GM12878 (cell line): ENCODE data around the gene OR10H4. TPM values are rescaled to one million over a fixed set of nuclear protein-coding genes. Genes with fewer than 3 reads are reported as not detected.
"Not testable (repeated sequence)": the region's sequence is repeated elsewhere in the genome, so short reads cannot be mapped to it uniquely, and the experiment has no call there.

Experiments
- ATAC-seq: fragments of 200-7000 bp; cut with Tn5 transposase; 3 replicates; pipeline ENCODE4 v1.9.1; 2020; ENCODE audit warnings: mild to moderate bottlenecking, moderate library complexity
- BruUV-seq: library from RNA; stranded (reverse); fragments of 400-500 nt; replicated peaks from 2 replicates; lab custom pipeline; 2021; lab: Mats Ljungman, UMichigan
- CTCF ChIA-PET: fragments of 300-600 bp; sonication (Branson Sonifier 250); formaldehyde crosslinking; extraction: SDS; loops from one replicate; lab custom pipeline; 2021; ENCODE audit warnings: inconsistent platforms; lab: Yijun Ruan, JAX
- POLR2A ChIA-PET: fragments of 350-600 bp; formaldehyde crosslinking; extraction: SDS; loops from one replicate; lab custom pipeline; 2021; ENCODE audit warnings: inconsistent platforms; lab: Charles Lee
- RAD21 ChIA-PET: fragments of 300-600 bp; sonication (Branson Sonifier 250); formaldehyde crosslinking; loops from one replicate; lab custom pipeline; 2023; ENCODE audit warnings: antibody characterized with exemption; ENCODE audit not compliant: unreplicated experiment; lab: Charles Lee
- SMC1A ChIA-PET: fragments of 300-600 bp; sonication (Branson Sonifier 250); formaldehyde crosslinking; loops from one replicate; lab custom pipeline; 2023; ENCODE audit not compliant: unreplicated experiment, uncharacterized antibody; lab: Charles Lee
- DNase-seq: peaks from one replicate; pipeline ENCODE4 v3.0.0-alpha.2; 2011; ENCODE audit warnings: low read depth, low spot score
- FAIRE-seq: peaks from 3 replicates; lab custom pipeline; 2011; peaks lifted over from hg19 to GRCh38; lab: Jason Lieb, UNC
- H2AFZ ChIP-seq: 2 replicates; pipeline ENCODE4 v1.6.0; 2011; ENCODE audit warnings: low read depth, low read length, control low read depth; ENCODE audit not compliant: control insufficient read depth
- H3K27ac ChIP-seq: 2 replicates; pipeline ENCODE4 v1.5.1; 2011; ENCODE audit warnings: control low read depth; ENCODE audit not compliant: control insufficient read depth, insufficient read depth
- H3K27me3 ChIP-seq, 2 experiments: replicated peaks in 1 of 2; 2 replicates each; pipeline versions ENCODE4 v1.6.0 to v1.6.1; 2011; ENCODE audit warnings: low read length in 1 of 2; ENCODE audit not compliant: control insufficient read depth in 2 of 2, insufficient read depth in 2 of 2
- H3K36me3 ChIP-seq, 2 experiments: 2 replicates each; pipeline ENCODE4 v1.5.1; 2011; ENCODE audit warnings: low read length in 1 of 2; ENCODE audit not compliant: control insufficient read depth in 2 of 2, insufficient read depth in 2 of 2
- H3K4me1 ChIP-seq: 2 replicates; pipeline ENCODE4 v1.6.1; 2011; ENCODE audit warnings: mild to moderate bottlenecking, low read length, moderate library complexity, mixed read lengths; ENCODE audit not compliant: control insufficient read depth, insufficient read depth
- H3K4me2 ChIP-seq: 2 replicates; pipeline ENCODE4 v1.6.0; 2011; ENCODE audit warnings: control low read depth; ENCODE audit not compliant: control insufficient read depth, insufficient read depth
- H3K4me3 ChIP-seq: fragments of 200-600 bp; sonication (generic); 2 replicates; pipeline ENCODE4 v1.5.1; 2016
- H3K79me2 ChIP-seq: 2 replicates; pipeline ENCODE4 v1.6.0; 2011; ENCODE audit warnings: low read length; ENCODE audit not compliant: control insufficient read depth, insufficient read depth
- H3K9ac ChIP-seq: 2 replicates; pipeline ENCODE4 v1.8.0; 2011; ENCODE audit warnings: low read length, control low read depth, mixed read lengths; ENCODE audit not compliant: control insufficient read depth, insufficient read depth
- H3K9me3 ChIP-seq: replicated peaks from 3 replicates; pipeline ENCODE4 v1.5.1; 2011; ENCODE audit warnings: mild to moderate bottlenecking, low read length; ENCODE audit not compliant: control insufficient read depth, insufficient read depth
- H4K20me1 ChIP-seq: 2 replicates; pipeline ENCODE4 v1.6.0; 2011; ENCODE audit not compliant: control insufficient read depth, insufficient read depth
- HCFC1 ChIP-seq: fragments of 150-350 bp; IDR thresholded peaks from 2 replicates; pipeline ENCODE4 v1.6.1; 2014; ENCODE audit warnings: low read length
- LARP7 ChIP-seq: fragments of 450-650 bp; IDR thresholded peaks from 2 replicates; pipeline ENCODE4 v1.6.1; 2017; ENCODE audit warnings: mild to moderate bottlenecking
- MEF2B ChIP-seq: fragments of 450-650 bp; IDR thresholded peaks from 2 replicates; pipeline ENCODE4 v1.6.1; 2018; ENCODE audit warnings: mild to moderate bottlenecking, moderate library complexity; ENCODE audit not compliant: partially characterized antibody, poor library complexity, severe bottlenecking
- SMAD5 ChIP-seq: IDR thresholded peaks from 2 replicates; pipeline ENCODE4 v1.6.1; 2016; ENCODE audit warnings: antibody characterized with exemption, low read depth
- ZBED1 ChIP-seq: IDR thresholded peaks from 2 replicates; pipeline ENCODE4 v1.6.1; 2016; ENCODE audit warnings: borderline replicate concordance
- WGBS: methylation state at CpG from one replicate; pipeline ENCODE4 v1.1.6; 2016; ENCODE audit warnings: low lambda C conversion rate; ENCODE audit not compliant: insufficient replicate concordance, insufficient coverage; ENCODE audit errors: missing lambda C conversion rate; 5-methylcytosine and 5-hydroxymethylcytosine counted together
- in situ Hi-C: fragments of 300-500 bp; cut with MboI; formaldehyde crosslinking; loops from 9 replicates; pipeline ENCODE4 v1.14.3; 2018; ENCODE audit warnings: mixed read lengths
- intact Hi-C: fragments of 100-400 bp; cut with micrococcal nuclease; formaldehyde crosslinking; loops from one replicate; pipeline ENCODE4 v1.14.2; 2022; ENCODE audit not compliant: unreplicated experiment
- polyA plus RNA-seq, 11 experiments: library from polyadenylated mRNA; depleted of rRNA in 4 of 11; unstranded in 6 of 11; stranded (reverse) in 5 of 11; fragments of >200 nt; fragmentation: Nextera tagmentation in 4 of 11; fragmentation: Illumina TruSeq in 1 of 11; extraction: Ambion mirVana in 4 of 11; extraction: Trizol in 1 of 11; gene quantifications; 1 replicate in 1 of 11; 2 replicates in 10 of 11; pipeline versions ENCODE4 v1.2.1 to v1.2.3, GENCODE V29; 2011 to 2016; ENCODE audit warnings: inconsistent platforms in 2 of 11, missing spikeins in 2 of 11, low read depth in 1 of 11
- total RNA-seq, 4 experiments: library from RNA; depleted of rRNA in 3 of 4; stranded (reverse); fragments of >200 nt in 3 of 4; fragmentation: Illumina TruSeq in 1 of 4; extraction: Trizol in 1 of 4; gene quantifications; 2 replicates each; pipeline versions ENCODE4 v1.2.1 to v1.2.3, GENCODE V29; 2013 to 2021
- TF ChIP-seq, protein P1 (sequence below): fragments of 450-650 bp; IDR thresholded peaks from 2 replicates; pipeline ENCODE4 v1.6.1; 2018; ENCODE audit warnings: mild to moderate bottlenecking, low read depth, moderate library complexity; ENCODE audit not compliant: partially characterized antibody

OR10H4 gene
- total and polyA plus RNA-seq, 10 of the 15 experiments (the other 5 are each of a cell fraction or from before 2014, with no cell fraction given) = not detected

DNA sequence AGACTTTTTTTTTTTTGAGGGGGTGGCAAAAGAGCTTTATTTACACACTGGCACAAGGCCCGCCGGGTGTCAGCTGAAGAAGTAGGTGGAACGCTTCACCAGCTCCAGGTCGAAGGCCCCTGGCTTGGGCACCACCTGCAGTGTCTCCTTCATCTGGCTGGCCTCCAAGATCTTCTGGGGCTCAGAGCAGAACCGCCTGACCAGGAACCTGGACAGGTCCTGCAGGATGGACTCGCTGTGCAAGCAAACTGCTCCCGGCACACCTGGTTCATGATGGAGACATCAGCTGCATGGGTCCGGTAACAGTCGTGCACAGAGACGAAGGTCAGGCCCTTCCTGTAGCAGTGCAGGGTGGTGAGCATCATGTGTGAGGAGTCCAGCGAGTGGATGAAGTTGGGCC, 46.6 kb upstream of the OR10H4 start (continued):
- TF ChIP-seq, protein P1, sequence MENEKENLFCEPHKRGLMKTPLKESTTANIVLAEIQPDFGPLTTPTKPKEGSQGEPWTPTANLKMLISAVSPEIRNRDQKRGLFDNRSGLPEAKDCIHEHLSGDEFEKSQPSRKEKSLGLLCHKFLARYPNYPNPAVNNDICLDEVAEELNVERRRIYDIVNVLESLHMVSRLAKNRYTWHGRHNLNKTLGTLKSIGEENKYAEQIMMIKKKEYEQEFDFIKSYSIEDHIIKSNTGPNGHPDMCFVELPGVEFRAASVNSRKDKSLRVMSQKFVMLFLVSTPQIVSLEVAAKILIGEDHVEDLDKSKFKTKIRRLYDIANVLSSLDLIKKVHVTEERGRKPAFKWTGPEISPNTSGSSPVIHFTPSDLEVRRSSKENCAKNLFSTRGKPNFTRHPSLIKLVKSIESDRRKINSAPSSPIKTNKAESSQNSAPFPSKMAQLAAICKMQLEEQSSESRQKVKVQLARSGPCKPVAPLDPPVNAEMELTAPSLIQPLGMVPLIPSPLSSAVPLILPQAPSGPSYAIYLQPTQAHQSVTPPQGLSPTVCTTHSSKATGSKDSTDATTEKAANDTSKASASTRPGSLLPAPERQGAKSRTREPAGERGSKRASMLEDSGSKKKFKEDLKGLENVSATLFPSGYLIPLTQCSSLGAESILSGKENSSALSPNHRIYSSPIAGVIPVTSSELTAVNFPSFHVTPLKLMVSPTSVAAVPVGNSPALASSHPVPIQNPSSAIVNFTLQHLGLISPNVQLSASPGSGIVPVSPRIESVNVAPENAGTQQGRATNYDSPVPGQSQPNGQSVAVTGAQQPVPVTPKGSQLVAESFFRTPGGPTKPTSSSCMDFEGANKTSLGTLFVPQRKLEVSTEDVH = no peak
- no peak for TF ChIP-seq ZBED1

DNA sequence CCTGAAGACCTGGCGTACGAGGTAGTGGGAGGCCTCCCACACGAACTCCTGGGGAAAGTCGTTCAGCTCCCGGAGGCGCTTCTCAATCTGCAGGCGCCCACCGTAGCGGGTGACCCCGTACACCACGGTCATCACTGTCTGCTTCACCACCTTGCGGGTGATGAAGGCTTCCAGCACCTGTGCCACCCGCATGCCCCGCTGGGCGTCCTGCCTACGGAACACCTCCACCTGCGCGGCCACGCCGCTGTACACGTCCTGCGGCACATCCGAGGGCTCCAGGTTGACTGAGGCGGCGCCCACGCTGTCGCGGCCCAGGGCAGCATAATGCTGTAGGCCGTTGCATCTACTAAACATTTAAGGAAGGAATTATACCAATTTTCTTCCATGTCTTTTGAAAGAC, 45.9 kb upstream of the OR10H4 start:
- H4K20me1 ChIP-seq, ATAC-seq, H3K4me1 ChIP-seq, H3K9ac ChIP-seq, FAIRE-seq, RAD21 ChIA-PET, H3K27ac ChIP-seq, H3K27me3 ChIP-seq, SMC1A ChIA-PET, H3K79me2 ChIP-seq, H3K4me2 ChIP-seq, DNase-seq, H3K4me3 ChIP-seq, H2AFZ ChIP-seq, intact Hi-C loops, H3K9me3 ChIP-seq, BruUV-seq, H3K36me3 ChIP-seq, POLR2A ChIA-PET, CTCF ChIA-PET, in situ Hi-C loops: not testable (repeated sequence)
- 56% methylated on average over 29 of the region's 29 CpGs for WGBS

DNA sequence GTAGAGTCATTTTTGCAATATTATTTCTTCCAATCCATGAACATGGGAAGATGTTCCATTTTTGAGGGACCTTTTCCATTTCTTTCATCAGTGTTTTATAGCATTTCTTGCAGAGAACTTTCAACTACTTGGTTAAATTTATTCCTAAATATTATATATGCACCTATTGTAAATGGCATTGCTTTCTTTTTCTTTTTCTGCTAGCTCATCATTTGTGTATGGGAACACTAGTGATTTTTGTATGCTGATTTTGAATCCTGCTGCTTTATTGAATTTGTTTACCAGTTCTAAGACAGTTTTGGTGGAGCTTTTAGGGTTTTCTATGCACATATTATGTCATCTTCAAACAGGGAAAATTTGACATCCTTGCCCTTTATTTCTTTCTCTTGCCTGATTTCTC, 43.8 kb upstream of the OR10H4 start:
- H3K9me3 ChIP-seq = no peaks in the 10 kb centered on the region
- H3K4me3 ChIP-seq = no peak overlapping the region
- CTCF ChIA-PET = no interaction called here
- TF ChIP-seq SMAD5 = no peak
- no peak for TF ChIP-seq LARP7
- no peak for TF ChIP-seq MEF2B
- no peak for TF ChIP-seq HCFC1
- in situ Hi-C loops (no loop called here), intact Hi-C loops (no loop called here)
- no peak overlapping the region for H3K27ac ChIP-seq
- ATAC-seq (no peak), FAIRE-seq (no peak), DNase-seq (no peak)
- no peaks in the 10 kb centered on the region for H3K36me3 ChIP-seq
- no TSS peak for BruUV-seq
- H3K79me2 ChIP-seq = no peaks in the 10 kb centered on the region
- RAD21 ChIA-PET = no interaction called here
- peaks cover 0 to 3% of the 10 kb centered on the region in 2 experiments; a peak in 1 of 4 replicates for H3K27me3 ChIP-seq
- no peak overlapping the region for H3K9ac ChIP-seq
- H3K4me2 ChIP-seq = no peak overlapping the region
- POLR2A ChIA-PET = no interaction called here
- no peak overlapping the region for H2AFZ ChIP-seq
- no peaks in the 10 kb centered on the region for H4K20me1 ChIP-seq
- SMC1A ChIA-PET = no interaction called here
- H3K4me1 ChIP-seq = no peaks in the 10 kb centered on the region
